Liver (tissue), 9 donors: ENCODE results near the gene RRP12. TPM values are rescaled to one million over a fixed set of nuclear protein-coding genes. Genes with fewer than 3 reads are reported as not detected.

ENCODE experiments used
- DNase-seq: peaks from one replicate; pipeline ENCODE4 v3.0.0-alpha.2; 2017; ENCODE audit warnings: low spot score
- H3K27ac ChIP-seq, 2 donors: one replicate each; pipeline ENCODE4 v1.7.0; 2013; ENCODE audit warnings: inconsistent platforms in 2 of 2, low read length in 2 of 2, control low read depth in 1 of 2, low read depth in 1 of 2, mild to moderate bottlenecking in 1 of 2
- H3K27me3 ChIP-seq, 4 donors: one replicate each; pipeline versions ENCODE4 v1.6.1 to v1.7.0; 2013; ENCODE audit warnings: low read length in 3 of 4, inconsistent platforms in 1 of 4, mild to moderate bottlenecking in 1 of 4, moderate library complexity in 1 of 4; ENCODE audit not compliant: control insufficient read depth in 4 of 4, insufficient read depth in 4 of 4
- H3K36me3 ChIP-seq, 4 donors: one replicate each; pipeline versions ENCODE4 v1.6.1 to v1.7.0; 2013; ENCODE audit warnings: low read length in 3 of 4, mild to moderate bottlenecking in 3 of 4, low read depth in 1 of 4, moderate library complexity in 1 of 4; ENCODE audit not compliant: control insufficient read depth in 4 of 4, insufficient read depth in 3 of 4
- H3K4me1 ChIP-seq, 4 donors: one replicate each; pipeline versions ENCODE4 v1.6.1 to v1.7.0; 2013; ENCODE audit warnings: low read length in 3 of 4, mild to moderate bottlenecking in 3 of 4, moderate library complexity in 1 of 4; ENCODE audit not compliant: control insufficient read depth in 4 of 4, insufficient read depth in 4 of 4
- H3K4me3 ChIP-seq, 3 donors: one replicate each; pipeline versions ENCODE4 v1.6.1 to v1.7.0; 2013; ENCODE audit warnings: low read length in 3 of 3, control low read depth in 1 of 3, low read depth in 1 of 3, mild to moderate bottlenecking in 1 of 3
- H3K9ac ChIP-seq, 2 donors: one replicate each; pipeline ENCODE4 v1.7.0; 2013; ENCODE audit warnings: low read length in 2 of 2, mild to moderate bottlenecking in 2 of 2, moderate library complexity in 2 of 2, control low read depth in 1 of 2, low read depth in 1 of 2
- H3K9me3 ChIP-seq, 4 donors: one replicate each; pipeline versions ENCODE4 v1.6.1 to v1.7.0; 2013; ENCODE audit warnings: low read length in 3 of 4; ENCODE audit not compliant: control insufficient read depth in 4 of 4
- ATF3 ChIP-seq: IDR thresholded peaks from 2 replicates; pipeline ENCODE4 v1.6.1; 2016; ENCODE audit warnings: antibody characterized with exemption
- CTCF ChIP-seq: fragments of 150-350 bp; IDR thresholded peaks from 2 replicates; pipeline ENCODE4 v1.5.1; 2017; ENCODE audit warnings: improper control_type of control experiment, low read depth, low read length; ENCODE audit not compliant: missing input control
- EGR1 ChIP-seq, 2 donors: IDR thresholded peaks; 2 replicates each; pipeline ENCODE4 v1.6.1; 2016 to 2018; ENCODE audit warnings: antibody characterized with exemption in 2 of 2, low read depth in 2 of 2
- FOXA1 ChIP-seq: IDR thresholded peaks from 2 replicates; pipeline ENCODE4 v1.6.1; 2016; ENCODE audit warnings: antibody characterized with exemption
- FOXA2 ChIP-seq: IDR thresholded peaks from 2 replicates; pipeline ENCODE4 v1.6.1; 2016; ENCODE audit warnings: antibody characterized with exemption
- GABPA ChIP-seq, 2 donors: IDR thresholded peaks in 1 of 2; conservative IDR thresholded peaks in 1 of 2; 2 replicates each; pipeline ENCODE4 v1.6.1; 2016; ENCODE audit warnings: antibody characterized with exemption in 2 of 2, mild to moderate bottlenecking in 1 of 2, moderate library complexity in 1 of 2
- HNF4A ChIP-seq, 2 donors: conservative IDR thresholded peaks; 2 replicates each; pipeline ENCODE4 v1.6.1; 2016; ENCODE audit warnings: antibody characterized with exemption in 2 of 2, mild to moderate bottlenecking in 2 of 2
- HNF4G ChIP-seq: IDR thresholded peaks from 2 replicates; pipeline ENCODE4 v1.6.1; 2016; ENCODE audit warnings: antibody characterized with exemption
- JUND ChIP-seq, 2 donors: IDR thresholded peaks; 2 replicates each; pipeline ENCODE4 v1.6.1; 2016; ENCODE audit warnings: antibody characterized with exemption in 2 of 2
- MAX ChIP-seq: IDR thresholded peaks from 2 replicates; pipeline ENCODE4 v1.6.1; 2016; ENCODE audit warnings: antibody characterized with exemption
- NR2F2 ChIP-seq: IDR thresholded peaks from 2 replicates; pipeline ENCODE4 v1.6.1; 2016; ENCODE audit warnings: antibody characterized with exemption
- RAD21 ChIP-seq, 2 donors: IDR thresholded peaks; 2 replicates each; pipeline ENCODE4 v1.6.1; 2016; ENCODE audit warnings: antibody characterized with exemption in 2 of 2, mild to moderate bottlenecking in 2 of 2
- RXRA ChIP-seq, 2 donors: IDR thresholded peaks; 2 replicates each; pipeline ENCODE4 v1.6.1; 2017 to 2018; ENCODE audit warnings: antibody characterized with exemption in 2 of 2, mild to moderate bottlenecking in 1 of 2
- SP1 ChIP-seq: IDR thresholded peaks from 2 replicates; pipeline ENCODE4 v1.6.1; 2018; ENCODE audit warnings: antibody characterized with exemption, mild to moderate bottlenecking
- TAF1 ChIP-seq: conservative IDR thresholded peaks from 2 replicates; pipeline ENCODE4 v1.6.1; 2016; ENCODE audit warnings: antibody characterized with exemption, mild to moderate bottlenecking
- YY1 ChIP-seq: IDR thresholded peaks from 2 replicates; pipeline ENCODE4 v1.6.1; 2016; ENCODE audit warnings: antibody characterized with exemption, mild to moderate bottlenecking
- WGBS: extraction: QIAGEN DNeasy Blood & Tissue Kit; methylation state at CpG from one replicate; pipeline ENCODE4 v1.1.7; 2013; 5-methylcytosine and 5-hydroxymethylcytosine counted together
- polyA plus RNA-seq, 2 donors: library from polyadenylated mRNA; stranded (reverse) in 1 of 2; unstranded in 1 of 2; fragments of 200-250 nt in 1 of 2; fragments of >200 nt in 1 of 2; fragmentation: Nextera tagmentation in 1 of 2; extraction: Ambion mirVana in 1 of 2; gene quantifications; one replicate each; pipeline versions ENCODE4 v1.2.1 to v1.2.3, GENCODE V29; 2013 to 2015
- total RNA-seq, 2 donors: library from RNA; depleted of rRNA; stranded (reverse); fragments of >200 nt; gene quantifications; one replicate each; pipeline ENCODE4 v1.2.3, GENCODE V29; 2014
- donor health status: healthy.
- donor health status: healthy.
- donor health status: healthy.
- donor health status: healthy.
- donor health status: healthy.

The RRP12 gene
- total and polyA plus RNA-seq, 4 donors, result 5.7 to 9.6 (median 6.9) TPM

- WGBS, result 92% methylated on average over 1 of the region's 1 CpG
- Histone ChIP-seq H3K36me3 (peaks cover 0 to 12% (median 3%) of the 10 kb centered on the region in 4 donors), H3K4me1 (peaks cover 10 to 31% (median 23%) of the 10 kb centered on the region in 4 donors), H3K9me3 (no peaks in the 10 kb centered on the region), H3K4me3 (no peak overlapping the region), H3K27ac (no peak overlapping the region), H3K27me3 (no peaks in the 10 kb centered on the region), H3K9ac (no peak overlapping the region)
- no peak for TF ChIP-seq ATF3
- no peak for TF ChIP-seq FOXA1
- TF ChIP-seq FOXA2, result no peak
- no peak for TF ChIP-seq GABPA (IDR thresholded peaks at IDR 0.05 in 1 of 2, conservative IDR thresholded peaks at IDR 0.05 in 1 of 2)
- no peak for TF ChIP-seq RAD21 (IDR thresholded peaks at IDR 0.05)
- no peak for TF ChIP-seq TAF1
- no peak for DNase-seq
Measured at GRCh38 chr10:97444212-97444611, 43.1 kb upstream of the RRP12 start.

DNA sequence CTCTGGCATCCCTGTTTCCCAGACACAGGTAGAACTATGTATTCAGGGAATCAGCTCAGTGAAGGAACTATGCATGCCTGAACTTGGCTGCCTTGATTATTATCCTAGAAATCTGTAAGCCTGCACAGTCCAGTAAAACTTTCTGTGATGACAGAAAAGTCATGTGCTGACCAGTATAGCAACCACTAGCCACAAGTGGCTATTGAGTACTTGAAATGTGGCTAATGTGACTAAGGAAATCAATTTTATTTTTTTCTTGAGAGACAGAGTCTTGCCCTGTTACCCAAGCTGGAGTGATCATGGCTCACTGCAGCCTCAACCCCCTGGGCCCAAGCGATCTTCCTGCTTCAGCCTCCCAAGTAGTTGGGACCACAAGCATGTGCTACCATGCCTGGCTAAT is 41.1 kb upstream of the RRP12 start:
- WGBS, result 95% methylated on average over 1 of the region's 1 CpG
- Histone ChIP-seq H3K4me3 (no peak overlapping the region), H3K27me3 (no peaks in the 10 kb centered on the region), H3K36me3 (peaks cover 3 to 20% (median 7%) of the 10 kb centered on the region in 4 donors), H3K4me1 (peaks cover 6 to 20% (median 14%) of the 10 kb centered on the region in 4 donors), H3K9me3 (no peaks in the 10 kb centered on the region), H3K9ac (no peak overlapping the region), H3K27ac (no peak overlapping the region)
- TF ChIP-seq JUND (IDR thresholded peaks at IDR 0.05) (no peak), MAX (no peak), HNF4G (no peak), CTCF (no peak), NR2F2 (no peak), ATF3 (no peak), FOXA1 (no peak), SP1 (no peak), HNF4A (conservative IDR thresholded peaks at IDR 0.05) (no peak), GABPA (IDR thresholded peaks at IDR 0.05 in 1 of 2, conservative IDR thresholded peaks at IDR 0.05 in 1 of 2) (no peak), EGR1 (IDR thresholded peaks at IDR 0.05; ENCODE audit: low read depth in 2 of 2) (no peak), YY1 (no peak), FOXA2 (no peak), RXRA (IDR thresholded peaks at IDR 0.05) (no peak)
- DNase-seq, result no peak

DNA sequence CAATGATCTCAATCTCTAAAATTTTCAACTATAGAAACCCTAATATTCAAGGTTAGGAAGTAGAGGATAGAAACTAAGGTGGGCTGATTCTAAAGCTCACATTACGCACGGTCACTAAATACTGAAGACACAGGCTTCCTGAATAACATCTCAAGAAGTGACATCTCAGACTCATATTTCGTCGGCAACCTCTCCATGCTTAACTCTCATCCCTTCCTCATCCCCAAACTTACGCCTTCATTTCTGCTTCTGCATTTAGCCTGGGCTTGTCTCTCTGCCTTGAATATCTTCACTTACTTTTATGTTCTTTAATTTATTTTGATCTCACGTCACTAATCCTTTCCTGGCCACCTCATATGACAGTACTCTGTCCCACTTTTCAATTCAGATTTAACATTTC is 34.1 kb upstream of the RRP12 start:
- no peak overlapping the region for H3K9ac ChIP-seq
- no peak overlapping the region for H3K4me3 ChIP-seq
- no peaks in the 10 kb centered on the region for H3K4me1 ChIP-seq
- 96% methylated on average over 6 of the region's 6 CpGs for WGBS
- peaks cover 3 to 44% (median 40%) of the 10 kb centered on the region in 4 donors for H3K36me3 ChIP-seq
- H3K27ac ChIP-seq, result no peak overlapping the region
- no peak for DNase-seq
- H3K27me3 ChIP-seq, result no peaks in the 10 kb centered on the region
- no peaks in the 10 kb centered on the region for H3K9me3 ChIP-seq
- TF ChIP-seq YY1, result no peak
- no peak for TF ChIP-seq RAD21 (IDR thresholded peaks at IDR 0.05)
- no peak for TF ChIP-seq MAX
